HG02588 (cell line): ENCODE data around the gene LMAN2L.

Source experiments
- ATAC-seq: cut with Tn5 transposase; IDR thresholded peaks from one replicate; pipeline ENCODE4 v1.9.1; 2021; ENCODE audit warnings: mild to moderate bottlenecking, moderate library complexity; ENCODE audit not compliant: unreplicated experiment

LMAN2L gene

DNA sequence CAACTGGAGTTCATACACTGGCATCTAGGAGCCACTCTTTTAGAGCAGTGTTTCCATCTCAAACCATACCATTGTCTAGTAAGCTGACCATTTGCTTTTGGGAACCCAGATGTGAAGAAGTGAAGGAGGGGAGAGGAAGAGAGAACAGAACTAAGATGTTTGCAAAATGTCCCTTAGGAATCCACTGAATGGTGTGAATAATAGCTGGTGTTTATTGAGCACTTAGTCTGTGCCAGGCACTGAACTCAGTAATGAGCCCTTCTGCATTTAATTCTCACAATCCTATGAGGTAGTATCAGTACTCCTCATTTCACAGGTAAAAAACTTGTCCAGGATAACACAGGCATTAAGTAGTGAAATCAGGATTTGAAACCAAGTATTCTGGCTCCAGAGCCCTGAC lies 23.5 kb downstream of the LMAN2L start:
- no peak for ATAC-seq

DNA sequence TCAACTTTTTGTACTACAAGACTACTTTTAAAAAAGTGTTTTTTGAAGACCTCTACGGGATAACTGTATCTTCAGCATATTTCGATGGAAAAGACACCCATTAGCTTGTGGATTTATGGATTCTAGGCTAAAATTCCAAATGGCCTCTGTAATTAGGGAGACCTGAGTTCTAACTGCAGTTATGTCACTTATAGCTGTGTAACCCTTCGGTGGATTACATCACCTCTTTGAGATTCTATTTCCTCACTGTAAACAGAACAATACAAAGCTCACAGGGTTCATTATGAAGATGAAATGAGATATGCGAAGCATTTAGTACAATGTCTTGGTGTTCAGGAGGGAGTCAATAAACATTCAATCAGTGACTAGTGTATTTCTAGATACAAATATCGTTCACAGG lies 24.2 kb downstream of the LMAN2L start:
- ATAC-seq: no peak

DNA sequence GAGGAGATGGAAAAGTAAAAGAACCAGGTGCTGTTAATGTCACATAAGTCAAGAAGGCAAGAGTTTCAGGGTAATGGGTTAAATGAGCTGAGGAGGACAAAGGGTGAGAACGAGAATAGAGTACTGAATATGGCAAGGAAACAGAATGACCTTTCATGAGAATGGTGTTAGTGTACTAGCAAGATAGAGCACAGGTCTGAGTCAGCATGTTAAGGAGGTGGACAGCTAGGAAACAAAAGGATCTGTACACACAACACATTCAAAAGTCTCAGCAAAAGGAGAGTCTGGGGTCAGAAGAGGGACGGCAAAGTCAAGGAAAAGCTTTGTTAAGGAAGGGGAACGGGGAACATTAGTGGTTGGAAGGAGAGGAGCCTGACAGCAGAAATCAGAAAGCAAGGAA lies 28.9 kb downstream of the LMAN2L start:
- ATAC-seq: no peak

DNA sequence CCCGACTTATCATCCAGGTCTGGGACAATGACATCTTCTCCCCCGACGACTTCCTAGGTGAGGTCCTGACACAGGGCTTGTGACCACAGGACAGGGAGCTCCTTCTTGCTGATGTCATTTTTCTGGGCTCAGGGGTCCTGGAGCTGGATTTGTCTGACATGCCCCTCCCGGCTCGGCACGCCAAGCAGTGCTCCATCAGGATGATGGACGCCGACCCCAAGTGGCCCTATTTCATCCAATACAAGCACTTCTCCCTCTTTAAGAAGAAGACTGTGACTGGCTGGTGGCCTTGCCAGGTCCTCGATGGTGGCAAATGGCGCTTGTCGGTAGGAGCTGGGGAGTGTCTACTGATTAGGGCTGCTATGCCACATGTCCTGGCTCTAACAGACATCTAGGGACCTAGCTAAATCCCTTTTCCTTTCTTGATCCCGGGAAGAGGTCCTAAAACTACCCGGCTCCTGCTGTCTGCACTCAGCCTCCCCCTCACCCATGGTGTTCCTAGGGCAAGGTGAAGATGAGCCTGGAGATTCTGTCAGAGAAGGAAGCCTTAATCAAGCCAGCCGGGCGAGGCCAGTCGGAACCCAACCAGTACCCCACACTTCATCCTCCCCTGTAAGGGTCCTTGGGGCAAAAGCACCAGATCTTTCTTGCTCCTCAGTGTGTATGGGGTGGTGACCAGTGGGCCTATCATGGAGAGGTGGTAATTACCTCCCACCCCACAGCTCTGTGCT lies 36.7 kb downstream of the LMAN2L start:
- ATAC-seq: no peak

DNA sequence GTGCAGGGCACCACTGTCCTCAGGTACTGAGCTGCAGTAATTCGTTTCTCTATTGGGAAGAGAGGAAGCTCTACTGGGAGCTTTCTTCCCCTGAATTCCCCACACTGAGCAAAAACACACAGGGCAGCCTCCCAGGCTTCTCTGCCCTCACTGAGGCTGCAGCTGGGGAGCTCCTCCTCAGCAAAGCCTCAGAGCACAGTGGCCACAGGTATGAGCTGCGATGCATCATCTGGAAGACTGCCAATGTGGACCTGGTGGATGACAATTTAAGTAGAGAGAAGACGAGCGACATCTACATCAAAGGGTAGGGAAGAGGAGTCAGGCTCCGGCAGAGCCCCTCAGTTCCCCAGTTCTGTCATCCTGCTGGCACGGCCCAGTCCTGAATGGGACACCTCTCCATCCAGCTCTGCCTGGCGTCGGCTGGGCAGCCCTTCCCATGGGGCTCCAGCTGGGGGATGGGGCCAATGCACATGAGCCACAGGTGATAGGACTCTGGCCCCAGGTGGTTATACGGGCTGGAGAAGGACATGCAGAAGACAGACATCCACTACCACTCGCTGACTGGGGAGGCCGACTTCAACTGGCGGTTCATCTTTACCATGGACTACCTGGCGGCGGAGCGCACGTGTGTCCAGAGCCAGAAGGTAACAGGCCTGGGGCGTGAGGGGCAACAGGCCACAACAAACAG lies 37.6 kb downstream of the LMAN2L start:
- ATAC-seq: no peak

DNA sequence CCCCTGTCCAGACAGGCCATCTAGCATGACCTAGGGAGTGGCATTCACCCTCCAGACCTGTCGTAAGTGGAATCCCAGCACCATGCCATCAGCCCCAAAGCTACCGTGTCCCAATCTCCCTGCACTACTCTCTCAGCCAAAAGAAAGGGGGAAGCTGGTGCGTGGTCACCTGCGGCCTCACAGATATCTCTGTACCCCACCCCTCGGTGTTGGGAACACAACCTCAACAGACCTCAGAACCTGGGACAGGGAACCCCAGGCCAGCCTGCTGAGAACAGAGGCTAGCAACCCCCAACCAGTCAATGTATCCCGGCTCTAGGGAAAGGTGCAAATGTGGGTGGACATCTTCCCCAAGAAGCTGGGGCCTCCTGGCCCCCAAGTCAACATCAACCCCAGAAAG lies 38.2 kb downstream of the LMAN2L start:
- no peak for ATAC-seq

DNA sequence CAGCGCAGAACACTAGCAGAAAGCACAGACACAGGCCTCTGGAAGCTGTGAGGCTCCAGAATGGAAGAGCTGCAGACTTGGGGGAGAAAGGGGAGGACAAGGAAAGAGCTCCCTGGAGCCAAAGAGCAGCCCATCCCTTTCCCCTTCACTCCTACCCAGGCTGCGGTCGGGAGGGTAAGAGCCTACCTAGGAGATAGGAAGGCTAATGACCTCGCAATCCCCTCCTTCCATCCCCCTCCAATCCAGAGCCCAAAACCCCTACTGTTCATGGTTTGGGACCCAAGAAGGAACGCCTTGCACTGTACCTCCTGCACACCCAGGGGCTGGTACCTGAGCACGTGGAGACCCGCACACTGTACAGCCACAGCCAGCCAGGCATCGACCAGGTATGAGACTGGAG lies 39.8 kb downstream of the LMAN2L start:
- ATAC-seq: no peak

DNA sequence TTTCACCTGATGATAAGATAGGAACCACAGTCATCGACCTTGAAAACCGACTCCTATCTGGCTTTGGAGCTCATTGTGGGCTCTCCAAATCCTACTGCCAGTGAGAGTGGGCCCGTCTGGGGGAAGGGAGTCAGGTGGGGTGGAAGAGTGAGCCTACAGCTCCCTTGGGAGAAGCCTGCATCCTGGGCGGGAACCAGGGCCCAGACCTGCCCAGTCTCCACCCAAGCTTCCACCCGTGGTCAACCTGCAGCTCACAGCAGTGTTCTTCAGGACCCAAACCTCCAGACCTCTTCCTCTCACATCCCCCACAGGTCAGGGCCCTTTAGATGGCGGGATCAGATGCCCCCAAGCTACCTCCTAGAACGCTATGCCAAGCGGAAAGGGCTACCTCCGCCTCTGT lies 40.2 kb downstream of the LMAN2L start:
- no peak for ATAC-seq

DNA sequence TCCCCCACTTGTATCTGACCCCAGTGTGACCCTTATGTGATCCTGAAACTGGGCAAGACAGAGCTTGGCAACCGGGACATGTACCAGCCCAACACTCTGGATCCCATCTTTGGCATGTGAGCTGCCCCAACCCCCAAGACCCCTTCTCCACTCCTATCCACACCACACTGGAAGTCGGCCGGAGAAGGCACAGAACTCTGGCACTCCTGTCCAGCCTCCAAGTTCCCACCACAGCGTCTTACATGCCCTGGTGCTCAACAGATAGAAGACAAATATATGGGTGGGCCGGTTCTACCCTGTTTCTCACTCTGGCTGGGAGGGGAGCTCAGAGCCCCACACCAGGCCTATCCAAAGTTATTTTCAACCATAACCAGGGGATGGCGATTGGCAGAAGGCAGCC lies 40.8 kb downstream of the LMAN2L start:
- ATAC-seq: no peak

DNA sequence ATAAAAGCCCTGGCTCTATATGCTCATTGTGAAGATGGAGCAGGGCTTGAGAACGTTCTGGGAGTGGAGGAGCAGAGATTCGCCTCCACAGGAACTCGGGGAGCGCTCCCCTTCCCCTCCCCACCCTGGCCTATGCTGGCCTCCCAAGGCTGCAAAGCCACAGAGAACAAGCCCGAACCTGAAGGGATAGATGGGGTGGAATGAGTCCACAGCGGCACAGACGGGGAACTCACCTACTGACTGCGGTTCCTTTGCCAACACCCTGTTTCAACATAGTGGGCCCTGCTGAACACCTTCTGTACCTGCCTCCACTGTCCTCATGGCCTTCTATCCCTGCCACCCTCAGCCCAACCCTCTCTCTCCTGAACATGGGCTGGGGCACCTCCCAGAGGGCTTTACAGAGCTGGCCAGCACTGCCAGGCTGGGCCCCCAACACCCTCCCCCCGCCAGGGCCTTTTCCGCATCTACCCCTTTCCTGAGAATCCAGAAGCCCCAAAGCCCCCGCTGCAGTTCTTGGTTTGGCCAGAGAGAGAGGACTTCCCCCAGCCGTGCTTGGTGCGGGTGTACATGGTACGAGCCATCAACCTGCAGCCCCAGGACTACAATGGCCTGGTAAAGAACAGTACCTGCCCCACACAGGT lies 41.5 kb downstream of the LMAN2L start:
- ATAC-seq: no peak

DNA sequence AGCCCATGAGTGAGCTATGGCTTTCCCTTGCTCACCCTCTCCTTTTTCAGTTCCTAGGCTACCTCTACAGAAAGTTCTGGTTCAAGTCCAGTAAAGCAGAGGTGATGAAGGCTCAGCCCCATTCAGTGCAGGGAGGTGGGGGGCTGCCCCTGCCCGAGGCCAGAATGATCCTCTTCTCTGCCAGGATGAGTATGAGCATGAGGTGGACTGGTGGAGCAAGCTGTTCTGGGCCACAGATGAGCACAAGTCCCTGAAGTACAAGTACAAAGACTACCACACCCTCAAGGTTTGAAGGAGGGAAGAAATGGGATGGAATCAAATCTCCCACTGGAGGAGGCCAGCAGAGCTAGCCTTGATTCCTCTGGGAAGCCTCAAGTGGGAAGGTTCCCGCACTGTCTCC lies 42.4 kb downstream of the LMAN2L start:
- no peak for ATAC-seq

DNA sequence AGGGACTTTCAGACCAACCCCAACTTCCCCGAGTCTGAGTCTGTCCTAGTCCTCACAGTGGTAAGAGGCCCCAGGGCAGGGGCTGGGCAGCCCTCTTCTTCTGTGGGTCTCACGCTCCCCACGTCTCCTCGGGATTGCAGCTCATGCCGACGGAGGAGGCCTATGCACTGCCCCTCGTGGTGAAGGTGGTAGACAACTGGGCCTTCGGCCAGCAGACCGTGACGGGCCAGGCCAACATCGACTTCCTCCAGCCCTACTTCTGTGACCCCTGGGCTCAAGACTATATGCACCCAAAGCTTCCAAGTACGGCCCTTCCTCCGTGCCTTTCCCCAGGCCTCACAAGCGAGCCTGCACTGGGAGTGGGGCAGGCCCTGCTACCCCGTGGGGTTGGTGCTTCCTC lies 44.3 kb downstream of the LMAN2L start:
- ATAC-seq: no peak

DNA sequence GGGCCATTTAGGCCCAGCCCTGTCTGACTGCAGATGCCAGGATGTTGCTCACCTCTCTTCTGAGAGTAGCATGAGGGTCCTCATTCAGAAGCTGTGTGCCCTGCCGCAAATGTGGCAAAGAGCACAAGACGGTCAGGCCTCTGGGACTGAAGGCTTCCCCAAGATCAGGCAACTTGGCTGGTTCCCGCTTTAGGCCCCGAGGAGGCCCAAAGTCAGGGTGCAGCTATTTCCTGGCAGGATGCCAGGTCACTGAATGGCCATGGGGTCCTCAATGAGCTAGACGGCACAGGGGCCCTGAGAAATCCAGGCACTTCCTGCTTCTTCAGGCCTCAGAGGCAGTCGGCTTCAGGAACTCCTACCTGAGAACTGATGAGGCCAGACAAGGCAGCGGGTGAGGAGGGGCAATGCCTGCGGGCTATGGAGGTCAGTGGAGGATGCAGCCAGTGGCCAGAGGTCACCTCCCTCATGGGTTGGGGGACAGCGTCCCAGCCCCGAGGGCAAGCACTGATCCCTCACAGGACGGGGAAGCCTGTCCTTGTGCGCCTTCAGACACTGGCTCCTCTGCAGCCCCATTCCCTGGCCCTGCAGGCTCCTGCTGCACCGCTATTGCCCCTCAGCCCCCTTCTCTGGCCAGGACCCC lies 44.9 kb downstream of the LMAN2L start:
- no peak for ATAC-seq

DNA sequence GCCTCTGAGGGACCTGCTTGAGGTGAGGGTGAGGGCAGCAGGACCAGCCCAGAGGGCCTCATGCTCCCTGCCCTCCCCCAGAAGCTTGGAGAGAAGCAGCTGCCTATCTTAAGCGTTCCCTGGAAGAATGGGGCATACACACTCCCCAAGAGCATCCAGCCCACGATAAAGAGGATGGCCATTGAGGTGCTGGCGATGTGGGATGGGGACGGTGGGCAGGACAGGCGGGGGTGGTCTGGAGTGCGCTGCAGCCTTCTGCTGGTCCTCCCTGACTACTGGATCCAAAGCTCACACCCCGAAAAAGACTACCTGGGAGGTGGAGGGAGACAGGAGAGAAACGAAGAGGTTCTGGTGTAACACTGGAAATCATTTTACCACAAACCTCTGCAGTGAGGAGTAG lies 45.6 kb downstream of the LMAN2L start:
- no peak for ATAC-seq

DNA sequence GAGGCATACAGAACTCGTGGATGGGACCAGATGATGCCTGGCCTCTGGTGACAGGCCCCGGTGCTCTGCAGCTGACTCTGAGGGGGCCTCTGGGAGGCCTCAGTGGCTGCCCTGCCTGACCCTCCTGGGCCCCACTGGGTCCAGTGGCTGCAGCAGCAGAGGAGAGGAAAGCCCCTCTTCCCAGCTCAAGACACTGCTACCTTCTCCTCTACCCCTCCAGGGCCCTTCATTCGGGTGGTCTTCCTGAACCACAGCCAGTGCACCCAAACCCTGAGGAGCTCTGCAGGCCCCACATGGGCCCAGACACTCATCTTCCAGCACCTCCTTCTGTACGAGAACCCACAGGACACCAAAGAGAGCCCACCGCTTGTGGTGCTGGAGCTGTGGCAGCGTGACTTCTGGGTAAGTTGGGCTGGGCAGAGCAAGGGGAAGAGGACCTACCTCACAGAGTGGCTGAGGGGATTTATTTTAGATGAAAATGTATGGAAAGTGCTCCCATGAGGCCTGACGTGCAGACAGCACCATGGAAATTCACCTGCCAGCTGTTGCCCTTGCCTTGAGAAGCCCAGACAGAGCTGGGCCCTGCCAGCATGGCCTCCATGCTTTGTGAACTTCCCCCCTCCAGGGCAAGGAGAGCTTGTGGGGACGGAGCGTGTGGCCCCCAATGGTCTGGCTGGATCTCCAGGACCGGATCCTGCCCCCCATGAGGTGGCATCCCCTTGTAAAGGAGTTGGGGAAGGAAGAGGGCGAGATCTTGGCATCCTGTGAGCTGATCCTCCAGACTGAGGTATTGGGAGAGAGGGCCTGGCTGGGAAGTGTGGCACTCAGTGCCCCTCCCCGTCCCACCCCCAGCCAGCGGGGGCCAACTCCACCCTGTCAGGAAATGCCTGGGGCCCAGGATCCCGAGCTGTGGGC lies 46.3 kb downstream of the LMAN2L start:
- no peak for ATAC-seq

DNA sequence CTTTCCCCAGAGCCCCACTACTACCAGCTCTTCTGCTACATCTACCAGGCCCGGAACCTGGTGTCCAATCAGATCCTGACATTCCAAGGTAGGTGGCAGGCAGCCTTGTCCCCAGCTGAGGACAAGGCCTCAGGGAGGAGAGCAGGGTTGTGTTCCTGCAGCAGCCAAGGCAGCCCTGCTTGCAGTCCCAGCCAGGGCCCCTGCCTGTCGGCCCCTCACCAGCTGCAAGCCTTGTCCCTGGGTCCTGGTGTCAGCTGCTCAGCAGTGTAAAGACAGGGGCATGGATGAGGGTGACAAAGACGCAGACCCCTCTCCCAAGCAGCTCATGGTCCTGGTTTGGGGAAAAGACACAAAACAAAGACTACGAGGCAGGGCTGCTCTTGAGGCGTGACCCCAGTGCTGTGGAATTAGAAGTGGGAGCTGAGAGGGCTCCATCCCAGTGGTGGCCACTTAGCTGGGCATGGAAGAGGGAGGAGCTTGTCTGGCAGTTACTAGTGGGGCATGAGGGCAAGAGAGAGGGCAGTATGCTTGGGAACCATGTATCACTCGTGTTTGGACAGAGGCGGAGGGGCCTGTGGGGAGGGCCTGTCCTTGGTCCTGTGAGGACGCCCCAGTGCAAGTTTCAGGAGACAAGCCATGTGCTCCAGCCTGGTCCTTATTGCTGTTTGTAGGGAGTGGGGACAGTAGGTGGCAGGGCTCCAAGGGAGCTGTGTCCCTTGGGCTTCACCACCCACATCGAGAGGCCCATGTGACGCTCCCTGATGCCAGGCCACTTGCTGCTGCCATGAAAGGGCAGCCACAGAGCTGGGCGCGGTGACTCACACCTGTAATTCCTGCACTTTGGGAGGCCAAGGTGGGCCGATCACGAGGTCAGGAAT lies 47.5 kb downstream of the LMAN2L start:
- no peak for ATAC-seq

DNA sequence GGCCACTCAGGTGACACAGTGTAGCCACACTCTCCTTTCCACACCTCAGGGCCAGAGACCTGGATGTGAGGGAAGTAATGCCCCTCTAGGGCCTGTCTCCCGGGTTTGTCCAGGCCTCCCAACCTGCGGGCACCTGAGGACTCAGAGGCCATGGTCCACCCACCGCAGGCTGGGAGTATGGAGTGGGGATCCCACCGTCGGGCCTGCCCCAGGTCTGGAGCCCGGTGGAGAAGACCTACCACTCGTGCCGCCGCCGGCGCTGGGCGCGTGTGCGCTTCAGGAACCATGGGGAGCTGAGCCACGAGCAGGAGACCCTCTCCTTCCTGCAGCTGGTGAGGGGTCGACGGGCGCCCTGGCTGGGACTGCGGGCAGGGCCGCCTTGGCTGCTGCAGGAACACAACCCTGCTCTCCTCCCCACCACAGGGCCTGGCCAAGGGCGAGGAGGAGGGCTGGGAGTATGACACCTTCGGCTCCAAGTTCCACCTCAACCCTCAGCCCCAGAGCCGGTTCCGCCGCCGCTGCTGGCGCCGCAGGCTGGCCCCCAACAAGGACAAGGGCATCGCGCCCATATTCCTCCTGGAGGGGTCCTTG lies 48.7 kb downstream of the LMAN2L start:
- ATAC-seq: no peak

DNA sequence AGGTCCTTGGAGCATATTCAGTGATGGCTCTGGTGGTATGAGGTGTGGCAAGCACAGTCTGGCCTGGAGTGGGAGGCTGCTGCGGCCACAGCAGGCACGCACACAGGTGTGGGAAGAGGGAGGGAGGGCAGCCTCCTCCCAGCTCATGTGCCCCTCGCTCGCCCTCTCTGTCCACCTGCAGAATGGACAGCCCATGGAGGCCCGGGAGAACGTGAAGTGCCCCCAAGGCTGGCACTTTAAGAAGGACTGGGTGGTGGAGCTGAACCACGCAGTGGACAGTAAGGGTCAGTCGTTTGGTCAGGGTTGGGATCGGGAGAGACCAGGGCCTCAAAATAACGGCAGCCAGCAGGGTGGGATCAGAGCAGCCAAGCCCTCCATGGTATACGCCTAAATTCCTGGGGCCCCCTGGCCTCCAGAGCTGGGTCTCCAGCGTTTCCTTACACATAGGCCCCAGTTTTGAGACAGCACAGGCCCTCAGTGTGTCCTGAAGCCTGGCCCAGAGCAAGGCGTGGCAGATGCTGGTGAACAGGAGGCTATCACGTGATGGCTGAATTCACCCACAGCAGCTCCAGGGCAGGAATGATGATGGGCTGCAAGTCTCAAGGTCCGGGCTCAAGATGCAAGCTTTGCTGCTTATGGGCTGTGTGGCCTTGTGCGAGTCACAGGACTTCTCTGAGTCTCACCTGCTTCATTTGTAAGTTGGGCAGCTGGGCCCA lies 49.4 kb downstream of the LMAN2L start:
- no peak for ATAC-seq
